Neural cell (in vitro differentiated cells): ENCODE data around the gene HAPSTR1. TPM values are rescaled to one million over a fixed set of nuclear protein-coding genes. Genes with fewer than 3 reads are reported as not detected.

Experiments
- H2AFZ ChIP-seq: fragments of 200-600, 300-800 bp; sonication (generic), shearing (Covaris generic); 2 replicates; pipeline ENCODE4 v1.6.0; 2014; ENCODE audit warnings: low read depth, mild to moderate bottlenecking, antibody characterized with exemption, low read length, moderate library complexity
- H3F3A ChIP-seq: fragments of 200-600 bp; shearing (Covaris generic); 2 replicates; pipeline ENCODE4 v1.6.1; 2016; ENCODE audit warnings: mild to moderate bottlenecking, moderate library complexity, mixed read lengths, antibody characterized with exemption, low read length; ENCODE audit not compliant: insufficient read depth, poor library complexity, severe bottlenecking
- H3K27ac ChIP-seq: fragments of 200-600, 300-800 bp; sonication (generic), shearing (Covaris generic); 2 replicates; pipeline ENCODE4 v1.5.1; 2014; ENCODE audit warnings: mild to moderate bottlenecking, low read length, moderate library complexity
- H3K27me3 ChIP-seq: fragments of 300-800, 200-600 bp; sonication (generic), shearing (Covaris generic); 2 replicates; pipeline ENCODE4 v1.6.0; 2014; ENCODE audit warnings: mild to moderate bottlenecking, low read depth, low read length, moderate library complexity; ENCODE audit not compliant: insufficient read depth
- H3K36me3 ChIP-seq: fragments of 300-800, 200-600 bp; sonication (generic), shearing (Covaris generic); 2 replicates; pipeline ENCODE4 v1.5.1; 2014; ENCODE audit warnings: mild to moderate bottlenecking, antibody characterized with exemption, low read length, moderate library complexity; ENCODE audit not compliant: insufficient read depth
- H3K4me2 ChIP-seq: fragments of 300-800, 200-600 bp; sonication (generic), shearing (Covaris generic); 2 replicates; pipeline ENCODE4 v1.6.0; 2014; ENCODE audit warnings: mild to moderate bottlenecking, low read length
- H3K4me3 ChIP-seq: fragments of 300-800, 200-600 bp; sonication (generic), shearing (Covaris generic); 2 replicates; pipeline ENCODE4 v1.5.1; 2014; ENCODE audit warnings: mild to moderate bottlenecking, low read length, moderate library complexity
- H3K79me2 ChIP-seq: fragments of 200-600 bp; shearing (Covaris generic); replicated peaks from 2 replicates; pipeline ENCODE4 v1.6.0; 2014; ENCODE audit warnings: mild to moderate bottlenecking, low read length, moderate library complexity; ENCODE audit not compliant: insufficient read depth
- H3K9ac ChIP-seq: fragments of 300-800, 200-600 bp; sonication (generic), shearing (Covaris generic); 2 replicates; pipeline ENCODE4 v1.6.1; 2016; ENCODE audit warnings: mild to moderate bottlenecking, low read length, mixed read lengths
- H3K9me2 ChIP-seq: fragments of 200-600 bp; shearing (Covaris generic); 2 replicates; pipeline ENCODE4 v1.6.1; 2016; ENCODE audit warnings: mild to moderate bottlenecking, low read length, mixed read lengths; ENCODE audit not compliant: insufficient read depth
- H3K9me3 ChIP-seq: fragments of 200-600, 300-800 bp; sonication (generic), shearing (Covaris generic); 2 replicates; pipeline ENCODE4 v1.6.1; 2016; ENCODE audit warnings: mild to moderate bottlenecking, mixed run types, low read length, moderate library complexity, mixed read lengths
- H4K20me1 ChIP-seq: fragments of 200-600 bp; shearing (Covaris generic); 2 replicates; pipeline ENCODE4 v1.6.1; 2016; ENCODE audit warnings: mild to moderate bottlenecking, mixed run types; ENCODE audit not compliant: insufficient read depth
- CTCF ChIP-seq: fragments of 450-650 bp; IDR thresholded peaks from 2 replicates; pipeline ENCODE4 v1.5.1; 2014; ENCODE audit warnings: antibody characterized with exemption, mild to moderate bottlenecking, moderate library complexity; ENCODE audit not compliant: poor library complexity, severe bottlenecking
- EP300 ChIP-seq: fragments of 450-650 bp; conservative IDR thresholded peaks from 2 replicates; pipeline ENCODE4 v1.6.1; 2014; ENCODE audit warnings: antibody characterized with exemption, mild to moderate bottlenecking, moderate library complexity; ENCODE audit not compliant: poor library complexity, severe bottlenecking
- EZH2 ChIP-seq: fragments of 200-600, 300-800 bp; shearing (Covaris generic), sonication (generic); IDR thresholded peaks from 2 replicates; pipeline ENCODE4 v1.6.1; 2014; ENCODE audit warnings: antibody characterized with exemption, low read length, borderline replicate concordance, mild to moderate bottlenecking; ENCODE audit not compliant: insufficient read depth, poor library complexity, severe bottlenecking
- MXI1 ChIP-seq: fragments of 450-650 bp; conservative IDR thresholded peaks from 2 replicates; pipeline ENCODE4 v1.6.1; 2014; ENCODE audit warnings: antibody characterized with exemption, mild to moderate bottlenecking; ENCODE audit not compliant: poor library complexity, severe bottlenecking
- POLR2AphosphoS5 ChIP-seq: IDR thresholded peaks from 2 replicates; pipeline ENCODE4 v1.6.1; 2012
- RAD21 ChIP-seq: fragments of 450-650 bp; conservative IDR thresholded peaks from 2 replicates; pipeline ENCODE4 v1.6.1; 2014; ENCODE audit warnings: antibody characterized with exemption, mild to moderate bottlenecking, moderate library complexity
- SMC3 ChIP-seq: fragments of 450-650 bp; conservative IDR thresholded peaks from 2 replicates; pipeline ENCODE4 v1.6.1; 2014; ENCODE audit warnings: antibody characterized with exemption, mild to moderate bottlenecking, moderate library complexity; ENCODE audit not compliant: poor library complexity
- TAF1 ChIP-seq: IDR thresholded peaks from 2 replicates; pipeline ENCODE4 v1.6.1; 2012; ENCODE audit warnings: low read depth
- polyA plus RNA-seq: library from polyadenylated mRNA; depleted of rRNA; stranded (reverse); fragments of >200 nt; gene quantifications from 2 replicates; pipeline ENCODE4 v1.2.3, GENCODE V29; 2014
- TF ChIP-seq, protein P1 (sequence below): IDR thresholded peaks from 2 replicates; pipeline ENCODE4 v1.6.1; 2012; ENCODE audit warnings: borderline replicate concordance

HAPSTR1 gene
- polyA plus RNA-seq, 1 donor from 2014 or later = 60.7 TPM

GRCh38 chr16:9122969-9123368 lies 31.5 kb downstream of the HAPSTR1 start:
- no peaks in the 10 kb centered on the region for H3F3A ChIP-seq
- peaks cover 3% of the 10 kb centered on the region for H4K20me1 ChIP-seq
- H3K36me3 ChIP-seq = no peaks in the 10 kb centered on the region
- TF ChIP-seq MXI1 = no peak
- no peak for TF ChIP-seq RAD21
- TF ChIP-seq CTCF = no peak
- TF ChIP-seq EP300 = no peak
- no peak for TF ChIP-seq EZH2
- TF ChIP-seq, protein P1, sequence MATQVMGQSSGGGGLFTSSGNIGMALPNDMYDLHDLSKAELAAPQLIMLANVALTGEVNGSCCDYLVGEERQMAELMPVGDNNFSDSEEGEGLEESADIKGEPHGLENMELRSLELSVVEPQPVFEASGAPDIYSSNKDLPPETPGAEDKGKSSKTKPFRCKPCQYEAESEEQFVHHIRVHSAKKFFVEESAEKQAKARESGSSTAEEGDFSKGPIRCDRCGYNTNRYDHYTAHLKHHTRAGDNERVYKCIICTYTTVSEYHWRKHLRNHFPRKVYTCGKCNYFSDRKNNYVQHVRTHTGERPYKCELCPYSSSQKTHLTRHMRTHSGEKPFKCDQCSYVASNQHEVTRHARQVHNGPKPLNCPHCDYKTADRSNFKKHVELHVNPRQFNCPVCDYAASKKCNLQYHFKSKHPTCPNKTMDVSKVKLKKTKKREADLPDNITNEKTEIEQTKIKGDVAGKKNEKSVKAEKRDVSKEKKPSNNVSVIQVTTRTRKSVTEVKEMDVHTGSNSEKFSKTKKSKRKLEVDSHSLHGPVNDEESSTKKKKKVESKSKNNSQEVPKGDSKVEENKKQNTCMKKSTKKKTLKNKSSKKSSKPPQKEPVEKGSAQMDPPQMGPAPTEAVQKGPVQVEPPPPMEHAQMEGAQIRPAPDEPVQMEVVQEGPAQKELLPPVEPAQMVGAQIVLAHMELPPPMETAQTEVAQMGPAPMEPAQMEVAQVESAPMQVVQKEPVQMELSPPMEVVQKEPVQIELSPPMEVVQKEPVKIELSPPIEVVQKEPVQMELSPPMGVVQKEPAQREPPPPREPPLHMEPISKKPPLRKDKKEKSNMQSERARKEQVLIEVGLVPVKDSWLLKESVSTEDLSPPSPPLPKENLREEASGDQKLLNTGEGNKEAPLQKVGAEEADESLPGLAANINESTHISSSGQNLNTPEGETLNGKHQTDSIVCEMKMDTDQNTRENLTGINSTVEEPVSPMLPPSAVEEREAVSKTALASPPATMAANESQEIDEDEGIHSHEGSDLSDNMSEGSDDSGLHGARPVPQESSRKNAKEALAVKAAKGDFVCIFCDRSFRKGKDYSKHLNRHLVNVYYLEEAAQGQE = no peak
- TF ChIP-seq POLR2AphosphoS5 = no peak
- no peak for TF ChIP-seq SMC3
- no peak for TF ChIP-seq TAF1
- H3K4me3 ChIP-seq = no peak overlapping the region
- H3K9ac ChIP-seq = no peak overlapping the region
- peaks cover 14% of the 10 kb centered on the region for H3K79me2 ChIP-seq
- H3K9me3 ChIP-seq = no peaks in the 10 kb centered on the region
- H3K27ac ChIP-seq = no peak overlapping the region
- no peaks in the 10 kb centered on the region for H3K9me2 ChIP-seq
- no peak overlapping the region for H3K4me2 ChIP-seq
- no peaks in the 10 kb centered on the region for H3K27me3 ChIP-seq
- no peak overlapping the region for H2AFZ ChIP-seq

- Histone ChIP-seq H3K27me3 (no peaks in the 10 kb centered on the region), H4K20me1 (peaks cover 3% of the 10 kb centered on the region), H2AFZ (no peak overlapping the region), H3K9me3 (no peaks in the 10 kb centered on the region), H3K27ac (no peak overlapping the region), H3K9me2 (no peaks in the 10 kb centered on the region), H3K36me3 (no peaks in the 10 kb centered on the region), H3K4me3 (no peak overlapping the region), H3K9ac (no peak overlapping the region), H3F3A (no peaks in the 10 kb centered on the region), H3K4me2 (no peak overlapping the region), H3K79me2 (peaks cover 14% of the 10 kb centered on the region)
- TF ChIP-seq RAD21 (no peak), TAF1 (no peak), SMC3 (no peak), EP300 (no peak), MXI1 (no peak), POLR2AphosphoS5 (no peak), CTCF (no peak), EZH2 (no peak)
- TF ChIP-seq, protein P1 = no peak
Measured at GRCh38 chr16:9123401-9123800, 32.0 kb downstream of the HAPSTR1 start.
